ENCODE results near the gene GPC3. TPM values are rescaled to one million over a fixed set of nuclear protein-coding genes. Genes with fewer than 3 reads are reported as not detected.

Gene GPC3
- total RNA-seq, 1 donor from 2014 or later, result 15.5 TPM

DNA sequence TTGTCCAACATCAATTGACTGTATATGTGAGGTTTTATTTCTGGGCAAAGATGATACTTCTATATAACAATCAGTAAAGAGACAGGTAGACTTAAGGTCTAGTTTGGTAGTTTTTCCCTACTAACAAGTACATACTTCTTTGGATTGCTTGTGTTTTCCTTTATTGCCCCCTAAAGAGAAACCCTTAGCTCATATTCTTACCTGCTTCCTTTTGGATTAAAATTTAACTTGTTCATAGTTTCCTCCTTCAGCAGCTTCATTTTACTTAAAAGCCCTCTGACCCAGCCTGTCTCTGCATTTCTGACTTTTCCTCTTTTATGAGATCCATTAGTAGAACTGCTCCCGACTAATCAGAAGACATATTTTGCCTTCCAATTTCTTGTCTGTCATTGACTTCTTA is 494.4 kb downstream of the GPC3 start:
- no peaks in the 10 kb centered on the region for H3K27me3 ChIP-seq
- TF ChIP-seq, protein P1, sequence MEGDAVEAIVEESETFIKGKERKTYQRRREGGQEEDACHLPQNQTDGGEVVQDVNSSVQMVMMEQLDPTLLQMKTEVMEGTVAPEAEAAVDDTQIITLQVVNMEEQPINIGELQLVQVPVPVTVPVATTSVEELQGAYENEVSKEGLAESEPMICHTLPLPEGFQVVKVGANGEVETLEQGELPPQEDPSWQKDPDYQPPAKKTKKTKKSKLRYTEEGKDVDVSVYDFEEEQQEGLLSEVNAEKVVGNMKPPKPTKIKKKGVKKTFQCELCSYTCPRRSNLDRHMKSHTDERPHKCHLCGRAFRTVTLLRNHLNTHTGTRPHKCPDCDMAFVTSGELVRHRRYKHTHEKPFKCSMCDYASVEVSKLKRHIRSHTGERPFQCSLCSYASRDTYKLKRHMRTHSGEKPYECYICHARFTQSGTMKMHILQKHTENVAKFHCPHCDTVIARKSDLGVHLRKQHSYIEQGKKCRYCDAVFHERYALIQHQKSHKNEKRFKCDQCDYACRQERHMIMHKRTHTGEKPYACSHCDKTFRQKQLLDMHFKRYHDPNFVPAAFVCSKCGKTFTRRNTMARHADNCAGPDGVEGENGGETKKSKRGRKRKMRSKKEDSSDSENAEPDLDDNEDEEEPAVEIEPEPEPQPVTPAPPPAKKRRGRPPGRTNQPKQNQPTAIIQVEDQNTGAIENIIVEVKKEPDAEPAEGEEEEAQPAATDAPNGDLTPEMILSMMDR (IDR thresholded peaks at IDR 0.05), result no peak
- TF ChIP-seq POLR2AphosphoS5 (IDR thresholded peaks at IDR 0.05; ENCODE audit: insufficient read depth in 1 of 2, low read depth in 1 of 2) (no peak), POLR2A (IDR thresholded peaks at IDR 0.05) (no peak)
- DNase-seq (ENCODE audit: extremely low spot score in 2 of 2), result no peak
- H3K4me1 ChIP-seq, result no peaks in the 10 kb centered on the region
- intact Hi-C loops (cut with DNase I), result no loop called here
- no peaks in the 10 kb centered on the region for H3K36me3 ChIP-seq
- H3K27ac ChIP-seq, result no peak overlapping the region
- no peaks in the 10 kb centered on the region for H3K9me3 ChIP-seq
- H3K4me3 ChIP-seq, result no peak overlapping the region

Small RNA genes within 50 kb of the gene (small RNA-seq; reads per million reads assigned to genes)
- gene RNU6-203P, result not detected
